ENCODE results near the gene GRM5.

The GRM5 gene

GRCh38 chr11:88827018-88827676 is 238.6 kb downstream of the GRM5 start:
- no peak for DNase-seq

GRCh38 chr11:88819616-88820015 is 246.2 kb downstream of the GRM5 start:
- no peak for DNase-seq

- no peak for DNase-seq
Measured at GRCh38 chr11:88818978-88819377, 246.8 kb downstream of the GRM5 start.

GRCh38 chr11:88815505-88815904 is 250.3 kb downstream of the GRM5 start:
- no peak for DNase-seq

GRCh38 chr11:88814076-88814475 is 251.7 kb downstream of the GRM5 start:
- DNase-seq: no peak

- DNase-seq: no peak
Measured at GRCh38 chr11:88813233-88813915, 252.4 kb downstream of the GRM5 start.

GRCh38 chr11:88810420-88811097 is 255.2 kb downstream of the GRM5 start:
- DNase-seq: no peak

GRCh38 chr11:88809126-88809525 is 256.7 kb downstream of the GRM5 start:
- DNase-seq: no peak

GRCh38 chr11:88807349-88807748 is 258.4 kb downstream of the GRM5 start:
- no peak for DNase-seq

- DNase-seq: no peak
Measured at GRCh38 chr11:88806410-88806809, 259.4 kb downstream of the GRM5 start.

GRCh38 chr11:88801484-88802123 is 264.2 kb downstream of the GRM5 start:
- no peak for DNase-seq

GRCh38 chr11:88799771-88800500 is 265.8 kb downstream of the GRM5 start:
- no peak for DNase-seq

- DNase-seq: no peak
Measured at GRCh38 chr11:88790182-88790581, 275.6 kb downstream of the GRM5 start.

GRCh38 chr11:88779577-88779976 is 286.2 kb downstream of the GRM5 start:
- DNase-seq: no peak

GRCh38 chr11:88770475-88771079 is 295.2 kb downstream of the GRM5 start:
- no peak for DNase-seq

GRCh38 chr11:88744140-88744539 is 321.6 kb downstream of the GRM5 start:
- DNase-seq: no peak

GRCh38 chr11:88739524-88739923 is 326.3 kb downstream of the GRM5 start:
- no peak for DNase-seq

GRCh38 chr11:88709567-88709966 is 356.2 kb downstream of the GRM5 start:
- DNase-seq: no peak

- DNase-seq: no peak
Measured at GRCh38 chr11:88704485-88704884, 361.3 kb downstream of the GRM5 start.

GRCh38 chr11:88701816-88702215 is 364.0 kb downstream of the GRM5 start:
- no peak for DNase-seq

GRCh38 chr11:88697139-88697538 is 368.6 kb downstream of the GRM5 start:
- DNase-seq: no peak

- DNase-seq: no peak
Measured at GRCh38 chr11:88695689-88696414, 369.9 kb downstream of the GRM5 start.
